IPS-NIHi7 (cell line): ENCODE data around the gene SPOUT1.
A peak's percentile ranks its signal among the peaks of the same experiment; 100 is the strongest.

Experiments
- DNase-seq: peaks from one replicate; pipeline ENCODE4 v3.0.0; 2012; ENCODE audit warnings: mixed read lengths; ENCODE audit errors: extremely low spot score

SPOUT1 gene

GRCh38 chr9:128771745-128772519 lies 57.7 kb downstream of the SPOUT1 start, which contains the start of gene ZER1:
Gene ZER1 (minus strand): TSS chr9:128771927. CDS start chr9:128755565, 16,362 bp downstream.
- peak; percentile 99 for DNase-seq

GRCh38 chr9:128771094-128771721 lies 58.4 kb downstream of the SPOUT1 start:
- no peak for DNase-seq

- no peak for DNase-seq
These were observed 59.1 kb downstream of the SPOUT1 start for GRCh38 chr9:128770286-128771030.
